Measurements from ENCODE around the gene ADAMTSL3. TPM values are rescaled to one million over a fixed set of nuclear protein-coding genes. Genes with fewer than 3 reads are reported as not detected.

The ADAMTSL3 gene
- total and polyA plus RNA-seq, 2 of the 4 experiments (the other 2 are of a cell fraction): under 0.01 to 0.02 TPM

GRCh38 chr15:83616840-83617239 is 37.1 kb upstream of the ADAMTSL3 start:
- H3K56ac ChIP-seq (ENCODE audit: extremely low read depth, insufficient read depth, low read length): no peak overlapping the region
- no peak overlapping the region for H2AK5ac ChIP-seq (ENCODE audit: low read depth, low read length)
- no peak overlapping the region for H3K4ac ChIP-seq (ENCODE audit: low read depth, low read length)
- H2BK120ac ChIP-seq (ENCODE audit: low read depth, low read length): no peak overlapping the region
- no peak overlapping the region for H2BK15ac ChIP-seq (ENCODE audit: low read depth, low read length)
- dilution Hi-C loops (cut with HindIII; ENCODE audit: low sequenced_read_pairs, unreplicated experiment) (no loop called here), intact Hi-C loops (cut with micrococcal nuclease) (no loop called here), in situ Hi-C loops (cut with MboI; ENCODE audit: low sequenced_read_pairs) (no loop called here)
- no CpG with 5 or more reads among the region's 1 CpG for WGBS, 2 experiments (ENCODE audit: extremely low coverage in 2 of 2, insufficient read length in 1 of 2)
- no peak overlapping the region for H2AFZ ChIP-seq (replicated peaks; ENCODE audit: low read length, poor library complexity)
- no TSS peak for BruUV-seq (replicated peaks)
- no peak overlapping the region for H3K9ac ChIP-seq (ENCODE audit: low read depth, low read length)
- no peak overlapping the region for H2AK9ac ChIP-seq (replicated peaks; ENCODE audit: low read depth, low read length, poor library complexity)
- no peak overlapping the region for H3K14ac ChIP-seq (replicated peaks; ENCODE audit: low read depth, low read length)
- H3K9me1 ChIP-seq (ENCODE audit: insufficient read depth, low read length): no peaks in the 10 kb centered on the region
- no peaks in the 10 kb centered on the region for H4K20me1 ChIP-seq (ENCODE audit: insufficient read depth, low read length)
- no peak overlapping the region for H4K5ac ChIP-seq (ENCODE audit: low read depth, low read length)
- DNase-seq (no peak), ATAC-seq (ENCODE audit: low read depth) (no peak)
- TF ChIP-seq FOS (IDR thresholded peaks at IDR 0.05; ENCODE audit: low read depth, low read length): no peak
- no peak overlapping the region for H2BK20ac ChIP-seq (ENCODE audit: low read depth, low read length)
- no peak overlapping the region for H4K8ac ChIP-seq (ENCODE audit: low read depth in 2 of 2, low read length in 2 of 2)
- no peak overlapping the region for H3K27ac ChIP-seq (ENCODE audit: insufficient read depth, low read length)
- H3K36me3 ChIP-seq (ENCODE audit: control insufficient read depth, insufficient read depth, low read length): no peaks in the 10 kb centered on the region
- no peak overlapping the region for H4K91ac ChIP-seq (ENCODE audit: insufficient read depth, low read depth, low read length)
- peaks cover 4% of the 10 kb centered on the region; the same call in 1 of the 2 replicates for H3K9me3 ChIP-seq (ENCODE audit: control insufficient read depth, insufficient read depth, low read length)
- no peaks in the 10 kb centered on the region for H3K27me3 ChIP-seq (ENCODE audit: control insufficient read depth, insufficient read depth, low read length)
- no peaks in the 10 kb centered on the region for H3K4me1 ChIP-seq (ENCODE audit: control insufficient read depth, insufficient read depth, low read length)
- H3K18ac ChIP-seq (ENCODE audit: low read depth, low read length): no peak overlapping the region
- H2BK5ac ChIP-seq (ENCODE audit: low read depth, low read length, poor library complexity, severe bottlenecking): no peak overlapping the region
- no peaks in the 10 kb centered on the region for H3K79me1 ChIP-seq (ENCODE audit: low read depth in 1 of 2, low read length in 2 of 2)
- ChIA-PET CTCF (no interaction called here), POLR2A (ENCODE audit: unreplicated experiment) (no interaction called here)
- no peak overlapping the region for H3K4me2 ChIP-seq (ENCODE audit: low read depth, low read length)
- no peak overlapping the region for H3K4me3 ChIP-seq (ENCODE audit: insufficient read depth, low read depth, low read length)
- no peak overlapping the region for H3K23ac ChIP-seq (ENCODE audit: low read depth, low read length)
